ENCODE data around the gene PACRG. TPM values are rescaled to one million over a fixed set of nuclear protein-coding genes. Genes with fewer than 3 reads are reported as not detected.

PACRG gene
- total RNA-seq, 2 experiments from 2014 or later: not detected

DNA sequence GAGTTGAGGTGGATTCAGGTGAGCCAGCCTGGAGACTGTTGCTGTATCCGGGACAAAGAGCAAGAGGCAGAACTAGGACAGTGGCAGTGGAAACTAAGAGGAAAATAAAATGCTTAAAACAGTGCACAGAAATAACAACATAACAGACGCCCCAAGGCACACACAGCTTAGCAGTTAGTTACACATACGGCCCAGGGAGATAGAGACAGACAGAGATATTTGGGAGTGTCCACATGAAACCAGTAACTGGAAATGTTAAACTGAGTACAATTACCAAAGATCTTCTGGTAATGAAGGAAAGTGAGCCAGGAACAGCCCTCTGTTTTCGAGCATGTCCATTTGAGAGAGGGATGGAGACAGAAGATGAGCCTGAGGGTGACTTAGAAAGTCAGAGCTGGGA lies 449.2 kb downstream of the PACRG start:
- H3K36me3 Mint-ChIP-seq (ENCODE audit: low read depth): no peaks in the 10 kb centered on the region
- H3K27me3 Mint-ChIP-seq: peaks cover 2% of the 10 kb centered on the region
- no peak overlapping the region for H3K4me3 Mint-ChIP-seq
- H3K27ac Mint-ChIP-seq: no peak overlapping the region
- no peak for ATAC-seq
- intact Hi-C loops (cut with DNase I, micrococcal nuclease): no loop called here
- no peaks in the 10 kb centered on the region for H3K9me3 Mint-ChIP-seq (ENCODE audit: low read depth)
- ChIA-PET POLR2A (no interaction called here), CTCF (no interaction called here)
- no peaks in the 10 kb centered on the region for H3K4me1 Mint-ChIP-seq
- no peak for DNase-seq

DNA sequence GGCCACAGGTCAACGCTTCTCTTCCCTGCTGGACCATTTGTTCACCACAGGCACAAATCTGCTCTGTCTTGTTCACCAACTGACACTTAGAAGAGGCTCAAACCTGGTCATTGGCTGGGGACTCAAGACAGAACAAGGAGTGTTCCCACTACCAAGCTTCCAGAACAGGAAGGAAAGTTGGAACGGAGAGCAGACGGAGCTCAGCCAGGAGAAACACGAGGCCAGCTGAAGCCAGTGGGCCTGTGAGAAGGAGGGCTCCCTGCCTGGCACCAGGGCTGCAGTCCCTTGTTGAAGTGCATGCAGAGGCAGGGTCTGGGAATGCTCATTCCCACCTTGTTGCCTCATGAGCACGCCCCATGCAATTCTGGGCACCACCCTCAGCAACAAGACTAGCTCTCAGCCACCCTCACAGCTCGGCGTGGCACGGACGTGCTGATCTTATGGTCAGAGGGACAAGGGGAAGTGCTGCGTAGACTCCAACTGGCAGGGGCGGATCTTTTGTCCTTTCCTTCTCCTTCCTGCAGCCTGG lies 450.2 kb downstream of the PACRG start:
- Mint-ChIP-seq H3K9me3 (ENCODE audit: low read depth) (no peaks in the 10 kb centered on the region), H3K36me3 (ENCODE audit: low read depth) (no peaks in the 10 kb centered on the region), H3K4me1 (no peaks in the 10 kb centered on the region), H3K4me3 (no peak overlapping the region), H3K27me3 (peaks cover 3% of the 10 kb centered on the region), H3K27ac (no peak overlapping the region)
- no peak for ATAC-seq
- CTCF ChIA-PET: interaction anchor here (2.0 kb wide), 1 partner anchor 9 kb away, joined by 5 read pairs; no protein-coding TSS in a partner anchor
- no peak for DNase-seq
- intact Hi-C loops (cut with DNase I, micrococcal nuclease): no loop called here
- POLR2A ChIA-PET: no interaction called here

DNA sequence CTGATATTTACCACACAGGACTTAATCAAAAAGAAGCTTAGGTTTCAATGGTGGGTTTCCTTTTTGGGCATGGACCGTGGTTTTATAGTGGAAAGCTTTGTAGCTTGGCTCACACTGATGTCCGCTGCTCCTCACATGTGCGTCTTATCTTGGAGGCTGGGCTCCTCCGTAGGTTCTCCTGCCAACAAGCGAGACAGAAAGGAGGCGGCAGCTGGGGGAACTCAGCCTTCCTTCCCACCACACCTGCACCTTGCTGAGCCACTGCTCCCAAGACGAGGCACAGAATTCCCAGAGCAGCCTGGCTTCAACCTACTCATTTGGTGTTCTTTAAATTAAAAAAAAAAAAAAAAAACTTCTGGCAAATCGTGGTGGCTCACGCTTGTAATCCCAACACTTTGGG lies 451.3 kb downstream of the PACRG start:
- intact Hi-C loops (cut with DNase I, micrococcal nuclease): no loop called here
- H3K27me3 Mint-ChIP-seq: peaks cover 3% of the 10 kb centered on the region
- CTCF ChIA-PET: interaction anchor here (2.0 kb wide), 1 partner anchor 10 kb away, joined by 5 read pairs; no protein-coding TSS in a partner anchor
- DNase-seq (no peak), ATAC-seq (no peak)
- POLR2A ChIA-PET: no interaction called here
- no peak overlapping the region for H3K4me3 Mint-ChIP-seq
- no peak overlapping the region for H3K27ac Mint-ChIP-seq
- no peaks in the 10 kb centered on the region for H3K4me1 Mint-ChIP-seq
- H3K9me3 Mint-ChIP-seq (ENCODE audit: low read depth): no peaks in the 10 kb centered on the region
- no peaks in the 10 kb centered on the region for H3K36me3 Mint-ChIP-seq (ENCODE audit: low read depth)

DNA sequence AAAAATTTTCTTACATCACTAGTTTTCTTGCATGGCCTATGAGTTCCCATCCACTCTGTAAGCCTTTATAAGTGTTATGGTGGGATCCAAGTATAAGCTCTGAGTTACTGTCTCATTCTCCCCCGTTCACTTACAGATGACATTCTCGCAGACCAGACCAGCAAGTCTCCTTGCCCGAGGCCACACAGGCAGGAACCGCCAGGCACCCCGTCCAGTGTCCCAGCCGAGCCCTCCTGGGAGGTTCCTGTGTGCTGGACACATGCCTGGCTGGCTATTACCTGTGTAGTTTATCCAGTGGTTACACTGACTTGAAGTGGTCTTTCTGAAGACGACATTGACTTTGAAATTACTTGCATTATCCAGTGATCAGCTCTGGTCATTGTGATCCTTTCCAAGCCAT lies 451.9 kb downstream of the PACRG start:
- H3K9me3 Mint-ChIP-seq (ENCODE audit: low read depth): no peaks in the 10 kb centered on the region
- H3K27ac Mint-ChIP-seq: no peak overlapping the region
- H3K36me3 Mint-ChIP-seq (ENCODE audit: low read depth): no peaks in the 10 kb centered on the region
- DNase-seq (no peak), ATAC-seq (no peak)
- no peaks in the 10 kb centered on the region for H3K4me1 Mint-ChIP-seq
- ChIA-PET POLR2A (no interaction called here), CTCF (interaction anchor here (2.0 kb wide), 1 partner anchor 10 kb away, joined by 5 read pairs; no protein-coding TSS in a partner anchor)
- no peak overlapping the region for H3K4me3 Mint-ChIP-seq
- peaks cover 3% of the 10 kb centered on the region for H3K27me3 Mint-ChIP-seq
- intact Hi-C loops (cut with DNase I, micrococcal nuclease): loop anchor here in 1 of 2 experiments (2.0 kb wide), 1 partner anchor 375 kb away; no protein-coding TSS in a partner anchor

DNA sequence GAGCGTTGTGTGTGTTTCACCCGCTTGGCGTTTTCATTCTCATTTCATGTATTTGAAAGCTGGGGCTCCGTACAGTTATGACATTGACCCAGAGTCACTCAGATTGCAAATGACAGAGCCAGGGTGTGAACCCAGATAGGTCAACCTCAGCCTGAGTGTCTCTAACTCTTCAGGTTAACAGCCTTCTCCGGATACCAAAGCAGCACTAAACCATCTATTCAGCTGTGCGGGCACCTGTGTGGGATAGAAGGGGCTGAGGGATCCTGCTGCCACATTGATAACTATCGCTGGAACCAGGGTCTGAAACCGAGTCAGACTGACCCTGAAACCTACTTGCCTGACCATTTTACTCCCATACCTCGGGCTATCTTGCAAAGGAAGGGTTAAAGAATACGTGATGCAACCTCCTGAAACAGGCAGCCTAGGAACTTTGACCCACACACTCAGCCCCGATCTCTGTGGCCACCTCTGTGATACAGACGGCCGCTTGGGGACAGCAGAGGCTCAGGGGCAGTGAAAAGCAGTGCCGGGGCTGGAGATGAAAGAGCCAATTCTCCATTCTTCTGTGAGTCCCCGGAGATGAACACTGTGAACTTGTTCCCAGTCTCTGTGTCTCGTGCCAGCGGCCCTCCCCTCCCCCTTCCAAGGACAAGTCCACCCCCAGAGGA lies 453.2 kb downstream of the PACRG start:
- intact Hi-C loops (cut with DNase I, micrococcal nuclease): loop anchor here in 1 of 2 experiments (1.0 to 2.0 kb wide), 2 partner anchors 374 to 775 kb away; no protein-coding TSS in a partner anchor
- Mint-ChIP-seq H3K27ac (no peak overlapping the region), H3K9me3 (ENCODE audit: low read depth) (no peaks in the 10 kb centered on the region), H3K4me3 (no peak overlapping the region), H3K36me3 (ENCODE audit: low read depth) (no peaks in the 10 kb centered on the region), H3K27me3 (peaks cover 3% of the 10 kb centered on the region), H3K4me1 (no peaks in the 10 kb centered on the region)
- CTCF ChIA-PET: interaction anchor here (1.3 kb wide), 1 partner anchor 9 kb away, joined by 3 read pairs; no protein-coding TSS in a partner anchor
- POLR2A ChIA-PET: no interaction called here
- DNase-seq (peak; percentile 42), ATAC-seq (no peak)

DNA sequence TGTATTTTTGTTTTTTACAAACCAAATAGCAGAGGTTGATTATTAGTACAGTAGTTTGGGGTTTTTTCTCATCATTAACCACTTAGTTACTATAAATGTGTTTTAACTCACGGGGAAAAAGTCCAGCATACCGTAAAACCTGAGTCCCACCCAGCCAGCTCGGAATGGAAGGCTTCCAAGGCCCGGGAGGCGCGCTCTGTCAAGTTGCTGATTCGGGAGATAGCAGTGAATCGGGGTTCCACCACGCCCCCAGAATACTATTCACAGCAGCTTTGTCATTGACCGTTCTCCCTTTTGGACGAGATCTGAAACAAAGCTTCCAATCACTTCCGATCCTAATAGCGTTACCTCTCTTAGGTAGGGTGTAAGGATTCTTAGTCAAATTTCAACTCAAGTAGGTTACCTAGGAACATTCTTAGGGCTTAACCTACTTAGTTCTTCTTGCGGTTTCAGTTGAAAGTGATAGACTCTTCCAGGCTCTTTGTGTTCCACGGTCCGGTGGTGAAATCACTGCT lies 453.9 kb downstream of the PACRG start:
- no peak for ATAC-seq
- no peaks in the 10 kb centered on the region for H3K4me1 Mint-ChIP-seq
- POLR2A ChIA-PET: no interaction called here
- no peaks in the 10 kb centered on the region for H3K36me3 Mint-ChIP-seq (ENCODE audit: low read depth)
- no peaks in the 10 kb centered on the region for H3K9me3 Mint-ChIP-seq (ENCODE audit: low read depth)
- H3K4me3 Mint-ChIP-seq: no peak overlapping the region
- DNase-seq: no peak
- H3K27ac Mint-ChIP-seq: no peak overlapping the region
- intact Hi-C loops (cut with DNase I, micrococcal nuclease): loop anchor here in 1 of 2 experiments (1.0 to 2.0 kb wide), 2 partner anchors 373 to 775 kb away; no protein-coding TSS in a partner anchor
- CTCF ChIA-PET: interaction anchor here (1.3 kb wide), 1 partner anchor 10 kb away, joined by 3 read pairs; no protein-coding TSS in a partner anchor
- peaks cover 3% of the 10 kb centered on the region for H3K27me3 Mint-ChIP-seq

DNA sequence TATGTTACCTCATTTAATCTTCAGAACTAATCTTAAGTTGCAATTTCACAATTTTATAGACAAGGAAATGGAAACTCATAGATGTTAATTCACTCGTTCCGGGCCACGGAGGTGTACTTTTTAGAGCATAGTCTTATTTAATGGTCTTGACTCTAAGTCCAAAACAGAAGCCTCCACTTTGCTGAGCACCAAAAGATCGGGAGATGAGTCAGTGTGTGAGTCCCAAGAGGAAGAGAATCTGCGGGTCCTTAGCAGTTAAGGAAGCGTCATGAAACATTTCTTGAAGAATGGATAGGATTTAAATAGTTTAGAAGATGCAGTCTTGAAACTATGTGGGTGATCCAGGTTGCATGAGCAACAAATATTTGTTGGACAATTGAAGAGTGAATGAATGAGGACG lies 454.9 kb downstream of the PACRG start:
- CTCF ChIA-PET: interaction anchor here (1.3 to 2.4 kb wide), 2 partner anchors 11 to 13 kb away, joined by 3 to 8 read pairs; no protein-coding TSS in a partner anchor
- no peaks in the 10 kb centered on the region for H3K36me3 Mint-ChIP-seq (ENCODE audit: low read depth)

DNA sequence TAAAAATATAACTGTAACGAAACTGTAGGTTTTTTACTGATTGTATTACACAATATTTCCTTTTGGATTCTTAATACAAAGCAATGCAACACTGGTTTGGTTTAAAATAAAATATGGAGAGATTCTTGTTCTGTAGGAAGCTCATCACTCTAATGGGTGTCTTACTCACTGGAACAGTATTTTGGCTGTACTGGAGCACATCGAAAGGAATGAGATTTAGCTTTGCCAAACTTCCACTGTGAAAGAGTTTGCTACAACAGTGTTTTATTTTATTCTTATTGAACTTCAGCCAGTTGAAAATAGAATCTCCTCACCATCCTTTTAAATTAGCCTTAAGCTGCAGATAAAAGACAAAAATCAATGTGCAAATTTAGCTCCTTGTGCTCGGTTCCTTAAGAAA lies 456.0 kb downstream of the PACRG start:
- Mint-ChIP-seq H3K36me3 (ENCODE audit: low read depth) (no peaks in the 10 kb centered on the region), H3K27ac (no peak overlapping the region), H3K4me1 (no peaks in the 10 kb centered on the region), H3K27me3 (peaks cover 3% of the 10 kb centered on the region), H3K4me3 (no peak overlapping the region), H3K9me3 (ENCODE audit: low read depth) (no peaks in the 10 kb centered on the region)
- ChIA-PET POLR2A (no interaction called here), CTCF (interaction anchor here (1.3 to 2.4 kb wide), 2 partner anchors 14 to 771 kb away, joined by 3 to 8 read pairs; no protein-coding TSS in a partner anchor)
- intact Hi-C loops (cut with DNase I, micrococcal nuclease): no loop called here
- DNase-seq (no peak), ATAC-seq (no peak)

More for the DNA sequence above, 454.9 kb downstream of the PACRG start:
- H3K9me3 Mint-ChIP-seq (ENCODE audit: low read depth): no peaks in the 10 kb centered on the region
- ATAC-seq (no peak), DNase-seq (no peak)
- H3K27ac Mint-ChIP-seq: no peak overlapping the region
- no peaks in the 10 kb centered on the region for H3K4me1 Mint-ChIP-seq
- POLR2A ChIA-PET: no interaction called here
- peaks cover 3% of the 10 kb centered on the region for H3K27me3 Mint-ChIP-seq
- intact Hi-C loops (cut with DNase I, micrococcal nuclease): no loop called here
- H3K4me3 Mint-ChIP-seq: no peak overlapping the region

DNA sequence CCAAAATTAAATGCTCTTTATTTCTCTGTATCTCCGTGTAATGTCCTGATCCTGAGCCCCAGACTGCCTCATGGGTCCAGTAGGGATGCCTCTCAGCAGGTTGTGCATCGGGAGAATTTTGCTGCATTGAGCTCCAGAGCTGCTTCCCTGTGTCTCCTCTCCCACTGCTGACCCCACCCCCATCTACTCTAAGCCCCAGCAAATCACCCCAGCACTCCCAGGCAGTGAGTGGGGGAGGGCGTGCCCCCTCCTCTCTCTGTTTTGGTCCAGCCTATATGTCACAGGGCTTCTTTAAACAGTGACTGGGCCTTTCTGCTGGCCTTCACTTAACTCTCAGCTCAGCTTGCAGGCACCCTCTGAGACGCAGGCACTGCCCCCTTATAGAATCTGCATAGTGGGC lies 458.0 kb downstream of the PACRG start:
- CTCF ChIA-PET: no interaction called here
- Mint-ChIP-seq H3K36me3 (ENCODE audit: low read depth) (no peaks in the 10 kb centered on the region), H3K27ac (no peak overlapping the region), H3K27me3 (peaks cover 3% of the 10 kb centered on the region), H3K4me1 (no peaks in the 10 kb centered on the region), H3K4me3 (no peak overlapping the region), H3K9me3 (ENCODE audit: low read depth) (no peaks in the 10 kb centered on the region)
- ATAC-seq (no peak), DNase-seq (no peak)
- intact Hi-C loops (cut with DNase I, micrococcal nuclease): no loop called here
- POLR2A ChIA-PET: no interaction called here

DNA sequence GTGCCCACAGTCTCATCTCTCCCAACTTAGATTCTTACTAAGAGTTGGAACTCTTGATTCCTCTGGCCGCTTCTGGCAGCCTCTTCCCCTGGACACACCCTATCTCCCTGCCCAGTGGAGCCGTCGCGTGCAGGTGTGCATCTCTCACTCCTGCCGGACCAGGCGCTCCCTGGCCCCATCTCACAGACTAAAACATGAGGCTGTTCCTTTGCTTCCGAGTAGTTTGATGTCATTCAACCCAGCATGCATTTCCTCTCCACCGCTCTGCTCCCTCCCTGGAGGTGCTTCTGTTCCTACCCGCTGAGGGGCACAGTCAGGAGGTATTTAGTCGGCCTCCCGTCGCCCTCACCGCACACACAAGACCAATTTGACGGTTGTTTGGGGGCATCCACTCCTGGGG lies 458.8 kb downstream of the PACRG start:
- intact Hi-C loops (cut with DNase I, micrococcal nuclease): no loop called here
- no peak overlapping the region for H3K27ac Mint-ChIP-seq
- H3K36me3 Mint-ChIP-seq (ENCODE audit: low read depth): no peaks in the 10 kb centered on the region
- ChIA-PET POLR2A (no interaction called here), CTCF (no interaction called here)
- DNase-seq (no peak), ATAC-seq (no peak)
- no peak overlapping the region for H3K4me3 Mint-ChIP-seq
- no peaks in the 10 kb centered on the region for H3K9me3 Mint-ChIP-seq (ENCODE audit: low read depth)
- no peaks in the 10 kb centered on the region for H3K4me1 Mint-ChIP-seq
- peaks cover 4% of the 10 kb centered on the region for H3K27me3 Mint-ChIP-seq

DNA sequence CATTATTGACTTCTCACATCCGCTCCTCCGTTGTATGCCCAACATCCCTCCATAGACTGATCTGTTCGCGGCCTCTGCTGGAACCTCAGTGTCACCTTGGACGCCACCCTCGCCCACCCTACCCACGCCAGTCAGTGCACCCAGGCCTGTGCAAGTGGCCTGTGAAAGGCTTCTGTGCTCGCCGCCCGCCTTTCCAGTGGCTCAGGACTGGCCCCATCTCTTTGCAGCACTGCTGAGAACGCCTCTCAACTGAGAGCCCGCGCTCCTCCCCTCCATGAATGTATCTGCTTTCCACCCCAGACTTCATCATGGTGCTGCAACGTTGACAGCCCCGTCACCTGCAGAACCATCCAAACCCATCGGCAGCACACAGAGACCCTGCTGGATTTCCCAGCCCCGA lies 459.4 kb downstream of the PACRG start:
- no peaks in the 10 kb centered on the region for H3K36me3 Mint-ChIP-seq (ENCODE audit: low read depth)
- ChIA-PET POLR2A (no interaction called here), CTCF (no interaction called here)
- H3K27me3 Mint-ChIP-seq: peaks cover 3% of the 10 kb centered on the region
- intact Hi-C loops (cut with DNase I, micrococcal nuclease): no loop called here
- no peak for ATAC-seq
- H3K4me1 Mint-ChIP-seq: no peaks in the 10 kb centered on the region
- no peaks in the 10 kb centered on the region for H3K9me3 Mint-ChIP-seq (ENCODE audit: low read depth)
- H3K4me3 Mint-ChIP-seq: no peak overlapping the region
- no peak overlapping the region for H3K27ac Mint-ChIP-seq
- DNase-seq: no peak

DNA sequence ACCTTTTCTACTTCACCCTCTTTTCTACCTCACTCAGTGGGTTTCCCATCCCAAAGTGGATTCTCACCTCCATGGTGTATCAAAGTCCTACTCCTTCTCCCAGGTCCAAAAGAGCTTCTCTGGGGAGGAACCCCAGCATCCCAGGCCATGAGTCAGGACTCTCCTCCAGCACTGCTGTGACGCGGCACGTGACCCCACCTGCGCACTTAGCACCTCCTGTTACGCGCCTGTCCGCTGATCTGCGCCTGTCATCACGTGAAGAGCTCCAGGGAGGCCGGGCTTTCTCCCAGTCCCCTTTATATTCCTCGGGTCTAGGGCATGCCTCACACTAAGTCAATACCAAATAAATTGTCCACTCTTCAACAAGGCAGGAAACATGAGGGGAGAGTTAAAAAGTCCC lies 459.8 kb downstream of the PACRG start:
- H3K4me3 Mint-ChIP-seq: no peak overlapping the region
- ChIA-PET POLR2A (no interaction called here), CTCF (no interaction called here)
- intact Hi-C loops (cut with DNase I, micrococcal nuclease): no loop called here
- no peak overlapping the region for H3K27ac Mint-ChIP-seq
- no peaks in the 10 kb centered on the region for H3K4me1 Mint-ChIP-seq
- H3K27me3 Mint-ChIP-seq: peaks cover 3% of the 10 kb centered on the region
- DNase-seq (no peak), ATAC-seq (no peak)
- H3K36me3 Mint-ChIP-seq (ENCODE audit: low read depth): no peaks in the 10 kb centered on the region
- no peaks in the 10 kb centered on the region for H3K9me3 Mint-ChIP-seq (ENCODE audit: low read depth)
